Retina (tissue), 1 donor: ENCODE data around the gene EIPR1.
"Not testable (repeated sequence)": the region's sequence is repeated elsewhere in the genome, so short reads cannot be mapped to it uniquely, and the experiment has no call there.

Experiments
- DNase-seq: peaks from one replicate; pipeline ENCODE4 v3.0.0-alpha.2; 2016

Gene EIPR1

GRCh38 chr2:3208591-3208990 is 169.0 kb downstream of the EIPR1 start:
- DNase-seq, result no peak

GRCh38 chr2:3208179-3208578 is 169.4 kb downstream of the EIPR1 start:
- no peak for DNase-seq

GRCh38 chr2:3207091-3207491 is 170.5 kb downstream of the EIPR1 start:
- DNase-seq, result no peak

GRCh38 chr2:3205845-3206244 is 171.8 kb downstream of the EIPR1 start:
- DNase-seq, result no peak

GRCh38 chr2:3204031-3204821 is 173.4 kb downstream of the EIPR1 start:
- DNase-seq, result no peak

- DNase-seq, result no peak
Measured at GRCh38 chr2:3203497-3204019, 174.1 kb downstream of the EIPR1 start.

- DNase-seq, result no peak
Measured at GRCh38 chr2:3202926-3203325, 174.7 kb downstream of the EIPR1 start.

- DNase-seq, result no peak
Measured at GRCh38 chr2:3201281-3201680, 176.3 kb downstream of the EIPR1 start.

- DNase-seq, result no peak
Measured at GRCh38 chr2:3200420-3200939, 177.1 kb downstream of the EIPR1 start.

GRCh38 chr2:3199627-3200345 is 177.8 kb downstream of the EIPR1 start:
- DNase-seq, result no peak

- not testable (repeated sequence) for DNase-seq
Measured at GRCh38 chr2:3198671-3199192, 178.9 kb downstream of the EIPR1 start.

GRCh38 chr2:3198119-3198518 is 179.5 kb downstream of the EIPR1 start:
- no peak for DNase-seq

GRCh38 chr2:3197308-3197707 is 180.3 kb downstream of the EIPR1 start:
- peak; percentile 50 for DNase-seq

GRCh38 chr2:3196716-3197115 is 180.9 kb downstream of the EIPR1 start:
- no peak for DNase-seq

- no peak for DNase-seq
Measured at GRCh38 chr2:3195641-3196476, 181.8 kb downstream of the EIPR1 start.

GRCh38 chr2:3194828-3195227 is 182.8 kb downstream of the EIPR1 start:
- no peak for DNase-seq

- no peak for DNase-seq
Measured at GRCh38 chr2:3193443-3194330, 183.9 kb downstream of the EIPR1 start.

- DNase-seq, result no peak
Measured at GRCh38 chr2:3192920-3193319, 184.7 kb downstream of the EIPR1 start.

- no peak for DNase-seq
Measured at GRCh38 chr2:3192281-3192818, 185.3 kb downstream of the EIPR1 start.

GRCh38 chr2:3189961-3190360 is 187.7 kb downstream of the EIPR1 start:
- no peak for DNase-seq

GRCh38 chr2:3189076-3189591 is 188.5 kb downstream of the EIPR1 start:
- DNase-seq, result no peak
